ENCODE data around the gene SUPT6H.

SUPT6H gene

DNA sequence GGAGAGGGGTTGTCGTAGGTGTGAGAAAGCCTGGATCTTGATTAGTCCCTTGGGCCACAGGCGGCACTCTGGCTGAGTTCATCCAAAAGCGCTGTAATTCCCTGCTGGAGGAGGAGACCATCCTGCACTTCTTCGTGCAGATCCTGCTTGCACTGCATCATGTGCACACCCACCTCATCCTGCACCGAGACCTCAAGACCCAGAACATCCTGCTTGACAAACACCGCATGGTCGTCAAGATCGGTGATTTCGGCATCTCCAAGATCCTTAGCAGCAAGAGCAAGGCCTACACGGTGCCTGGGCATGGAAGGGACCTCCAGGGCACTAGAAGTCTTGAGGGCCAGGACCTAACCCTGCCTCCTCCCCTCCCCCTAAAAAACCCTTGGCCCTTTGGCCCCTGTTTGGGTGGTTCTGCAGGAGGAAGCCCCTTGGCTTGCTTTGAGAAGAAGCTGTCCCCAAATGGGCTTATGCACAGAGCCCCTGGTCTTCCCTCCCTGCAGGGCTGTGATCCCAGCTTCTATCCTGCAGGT lies 72.8 kb downstream of the SUPT6H start:
- in situ Hi-C loops (cut with MboI; ENCODE audit: low sequenced_read_pairs): loop anchor here (25.0 kb wide), 1 partner anchor 378 kb away; no protein-coding TSS in a partner anchor

DNA sequence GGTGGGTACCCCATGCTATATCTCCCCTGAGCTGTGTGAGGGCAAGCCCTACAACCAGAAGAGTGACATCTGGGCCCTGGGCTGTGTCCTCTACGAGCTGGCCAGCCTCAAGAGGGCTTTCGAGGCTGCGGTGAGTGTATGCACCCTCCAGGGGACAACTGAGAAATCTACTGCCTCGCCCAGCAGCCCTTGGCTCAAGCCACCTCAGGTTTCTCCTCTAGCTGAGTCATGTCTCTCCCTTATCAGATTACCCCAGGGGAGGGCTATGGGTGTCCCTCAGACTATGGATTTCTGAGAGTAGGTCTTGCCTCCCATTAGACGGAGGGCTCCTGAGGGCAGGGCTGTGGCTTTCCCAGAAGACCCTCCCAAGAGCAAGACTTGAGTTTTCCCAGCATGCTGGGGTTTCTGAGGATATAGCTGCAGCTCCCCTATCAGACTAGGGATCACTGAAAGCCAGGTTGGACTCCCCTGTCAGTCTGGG lies 73.3 kb downstream of the SUPT6H start:
- in situ Hi-C loops (cut with MboI; ENCODE audit: low sequenced_read_pairs): loop anchor here (25.0 kb wide), 1 partner anchor 377 kb away; no protein-coding TSS in a partner anchor

DNA sequence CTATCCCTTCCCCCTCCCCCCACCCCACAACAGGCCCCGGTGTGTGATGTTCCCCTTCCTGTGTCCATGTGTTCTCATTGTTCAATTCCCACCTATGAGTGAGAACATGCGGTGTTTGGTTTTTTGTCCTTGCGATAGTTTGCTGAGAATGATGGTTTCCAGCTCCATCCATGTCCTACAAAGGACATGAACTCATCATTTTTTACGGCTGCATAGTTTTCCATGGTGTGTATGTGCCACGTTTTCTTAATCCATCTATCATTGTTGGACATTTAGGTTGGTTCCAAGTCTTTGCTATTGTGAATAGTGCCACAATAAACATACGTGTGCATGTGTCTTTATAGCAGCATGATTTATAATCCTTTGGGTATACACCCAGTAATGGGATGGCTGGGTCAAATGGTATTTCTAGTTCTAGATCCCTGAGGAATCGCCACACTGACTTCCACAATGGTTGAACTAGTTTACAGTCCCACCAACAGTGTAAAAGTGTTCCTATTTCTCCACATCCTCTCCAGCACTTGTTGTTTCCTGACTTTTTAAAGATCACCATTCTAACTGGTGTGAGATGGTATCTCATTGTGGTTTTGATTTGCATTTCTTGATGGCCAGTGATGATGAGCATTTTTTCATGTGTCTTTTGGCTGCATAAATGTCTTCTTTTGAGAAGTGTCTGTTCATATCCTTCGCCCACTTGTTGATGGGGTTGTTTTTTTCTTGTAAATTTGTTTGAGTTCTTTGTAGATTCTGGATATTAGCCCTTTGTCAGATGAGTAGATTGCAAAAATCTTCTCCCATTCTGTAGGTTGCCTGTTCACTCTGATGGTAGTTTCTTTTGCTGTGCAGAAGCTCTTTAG lies 74.1 kb downstream of the SUPT6H start:
- in situ Hi-C loops (cut with MboI; ENCODE audit: low sequenced_read_pairs): loop anchor here (25.0 kb wide), 1 partner anchor 376 kb away; no protein-coding TSS in a partner anchor

DNA sequence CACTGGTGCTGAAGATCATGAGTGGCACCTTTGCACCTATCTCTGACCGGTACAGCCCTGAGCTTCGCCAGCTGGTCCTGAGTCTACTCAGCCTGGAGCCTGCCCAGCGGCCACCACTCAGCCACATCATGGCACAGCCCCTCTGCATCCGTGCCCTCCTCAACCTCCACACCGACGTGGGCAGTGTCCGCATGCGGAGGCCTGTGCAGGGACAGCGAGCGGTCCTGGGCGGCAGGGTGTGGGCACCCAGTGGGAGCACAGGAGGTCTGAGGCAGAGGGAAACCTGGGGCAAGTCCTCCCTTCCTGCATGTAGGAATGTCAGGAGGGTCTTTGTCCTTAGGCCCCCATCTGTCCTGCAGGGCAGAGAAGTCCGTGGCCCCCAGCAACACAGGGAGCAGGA lies 75.3 kb downstream of the SUPT6H start:
- in situ Hi-C loops (cut with MboI; ENCODE audit: low sequenced_read_pairs): loop anchor here (25.0 kb wide), 1 partner anchor 375 kb away; no protein-coding TSS in a partner anchor

- in situ Hi-C loops (cut with MboI; ENCODE audit: low sequenced_read_pairs): loop anchor here (25.0 kb wide), 1 partner anchor 374 kb away; no protein-coding TSS in a partner anchor
These were observed 76.0 kb downstream of the SUPT6H start for GRCh38 chr17:28737770-28738679.

DNA sequence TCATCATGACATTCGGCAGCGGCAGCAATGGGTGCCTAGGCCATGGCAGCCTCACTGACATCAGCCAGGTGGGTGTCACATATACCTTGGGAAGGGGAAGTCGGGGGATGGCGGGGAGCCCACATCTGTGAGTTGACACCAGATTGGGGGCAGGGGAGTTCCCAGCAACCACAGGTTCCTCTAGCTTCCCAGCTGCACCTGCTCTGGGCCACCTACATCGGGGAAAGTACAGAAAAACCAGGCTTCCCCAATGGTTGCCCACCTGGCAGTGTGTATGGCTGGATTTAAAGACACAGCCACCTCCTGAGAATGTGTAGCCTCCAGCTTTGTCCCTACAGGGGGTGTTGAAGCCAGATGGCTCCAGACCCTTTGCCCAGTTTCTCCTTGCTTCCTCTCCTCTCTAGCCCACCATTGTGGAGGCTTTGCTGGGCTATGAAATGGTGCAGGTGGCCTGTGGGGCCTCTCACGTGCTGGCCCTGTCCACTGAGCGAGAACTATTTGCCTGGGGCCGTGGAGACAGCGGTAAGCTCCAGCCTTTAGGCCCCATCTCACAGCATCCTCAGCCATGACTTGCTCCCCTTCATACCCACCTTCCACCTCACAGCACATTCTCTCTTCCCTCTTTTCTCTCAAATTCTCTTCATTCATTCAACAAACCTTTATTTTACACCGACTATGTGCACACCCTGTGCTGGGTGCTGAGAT lies 76.8 kb downstream of the SUPT6H start:
- in situ Hi-C loops (cut with MboI; ENCODE audit: low sequenced_read_pairs): loop anchor here (25.0 kb wide), 1 partner anchor 373 kb away; no protein-coding TSS in a partner anchor

DNA sequence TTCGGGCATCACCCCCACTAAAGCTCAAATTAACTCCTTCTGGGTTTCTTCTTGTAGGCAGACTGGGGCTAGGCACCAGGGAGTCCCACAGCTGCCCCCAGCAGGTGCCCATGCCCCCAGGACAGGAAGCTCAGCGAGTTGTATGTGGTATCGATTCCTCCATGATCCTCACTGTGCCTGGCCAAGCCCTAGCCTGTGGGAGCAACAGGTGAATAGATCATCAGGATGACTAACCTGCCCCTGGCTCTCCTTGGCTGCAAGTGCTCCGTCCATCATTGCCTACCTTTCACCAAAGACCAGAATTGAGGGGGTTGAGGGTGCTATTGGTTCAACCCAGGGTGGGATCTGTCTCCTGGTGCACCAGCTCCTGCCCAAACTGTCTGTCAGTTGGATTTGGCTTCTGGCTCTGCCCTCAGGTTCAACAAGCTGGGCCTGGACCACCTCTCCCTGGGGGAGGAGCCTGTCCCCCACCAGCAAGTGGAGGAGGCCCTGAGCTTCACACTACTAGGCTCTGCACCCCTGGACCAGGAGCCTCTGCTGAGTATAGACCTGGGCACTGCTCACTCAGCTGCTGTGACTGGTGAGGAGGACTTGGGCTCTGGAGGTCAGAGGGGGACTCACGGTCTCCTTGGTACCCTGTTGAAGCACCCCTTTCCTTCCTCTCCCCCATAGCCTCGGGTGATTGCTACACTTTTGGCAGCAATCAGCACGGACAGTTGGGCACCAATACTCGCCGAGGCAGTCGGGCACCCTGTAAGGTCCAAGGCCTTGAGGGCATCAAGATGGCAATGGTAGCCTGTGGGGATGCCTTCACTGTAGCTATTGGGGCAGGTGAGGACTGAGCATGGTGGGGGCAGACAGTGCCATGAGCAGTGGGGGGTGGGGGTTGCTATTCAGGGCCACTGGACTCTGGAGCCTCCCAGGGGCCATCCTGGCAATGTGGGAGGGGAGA lies 78.7 kb downstream of the SUPT6H start:
- in situ Hi-C loops (cut with MboI; ENCODE audit: low sequenced_read_pairs): loop anchor here (25.0 kb wide), 1 partner anchor 372 kb away; no protein-coding TSS in a partner anchor

DNA sequence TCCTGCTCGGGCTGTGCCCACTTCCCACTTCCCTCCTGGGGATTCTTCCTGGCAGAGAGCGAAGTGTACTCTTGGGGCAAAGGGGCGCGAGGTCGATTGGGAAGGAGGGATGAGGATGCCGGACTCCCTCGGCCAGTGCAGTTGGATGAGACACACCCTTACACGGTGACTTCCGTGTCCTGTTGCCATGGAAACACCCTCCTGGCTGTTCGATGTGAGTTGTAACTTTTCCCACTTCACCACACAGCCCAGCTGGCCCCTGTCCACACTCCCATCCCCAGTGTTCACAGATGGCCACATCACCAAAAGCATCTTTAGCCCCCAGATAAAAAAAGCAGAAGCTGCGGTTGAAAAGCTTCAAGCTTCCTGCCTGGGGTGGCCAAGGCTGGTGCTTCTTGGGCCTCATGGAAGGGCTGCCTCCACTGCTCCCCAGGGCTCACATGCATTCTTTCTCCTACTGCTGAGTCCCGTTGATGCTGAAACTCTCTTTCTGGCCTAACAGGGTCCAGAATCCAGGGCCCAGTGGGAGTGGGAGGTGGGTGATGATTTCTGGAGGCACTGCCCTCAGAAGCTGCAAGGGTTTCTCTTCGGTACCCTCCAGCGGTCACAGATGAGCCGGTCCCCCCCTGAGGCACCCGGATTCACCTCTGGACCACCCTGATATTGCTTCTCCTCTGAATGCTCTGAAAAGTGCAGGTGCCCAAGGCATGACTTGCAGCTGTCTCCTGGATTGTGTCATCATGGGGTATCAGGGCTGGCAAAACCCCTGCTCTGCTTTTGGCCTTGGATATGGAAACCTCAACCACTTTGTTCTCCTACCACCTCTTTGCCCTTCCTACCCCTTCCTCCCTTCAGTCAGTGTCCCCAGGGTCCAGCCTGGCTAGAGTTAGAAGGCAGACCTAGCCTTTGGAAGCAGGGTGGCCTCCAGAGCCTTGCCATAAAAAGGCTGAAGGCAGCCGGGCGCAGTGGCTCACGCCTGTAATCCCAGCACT lies 79.6 kb downstream of the SUPT6H start:
- in situ Hi-C loops (cut with MboI; ENCODE audit: low sequenced_read_pairs): loop anchor here (25.0 kb wide), 1 partner anchor 371 kb away; no protein-coding TSS in a partner anchor

DNA sequence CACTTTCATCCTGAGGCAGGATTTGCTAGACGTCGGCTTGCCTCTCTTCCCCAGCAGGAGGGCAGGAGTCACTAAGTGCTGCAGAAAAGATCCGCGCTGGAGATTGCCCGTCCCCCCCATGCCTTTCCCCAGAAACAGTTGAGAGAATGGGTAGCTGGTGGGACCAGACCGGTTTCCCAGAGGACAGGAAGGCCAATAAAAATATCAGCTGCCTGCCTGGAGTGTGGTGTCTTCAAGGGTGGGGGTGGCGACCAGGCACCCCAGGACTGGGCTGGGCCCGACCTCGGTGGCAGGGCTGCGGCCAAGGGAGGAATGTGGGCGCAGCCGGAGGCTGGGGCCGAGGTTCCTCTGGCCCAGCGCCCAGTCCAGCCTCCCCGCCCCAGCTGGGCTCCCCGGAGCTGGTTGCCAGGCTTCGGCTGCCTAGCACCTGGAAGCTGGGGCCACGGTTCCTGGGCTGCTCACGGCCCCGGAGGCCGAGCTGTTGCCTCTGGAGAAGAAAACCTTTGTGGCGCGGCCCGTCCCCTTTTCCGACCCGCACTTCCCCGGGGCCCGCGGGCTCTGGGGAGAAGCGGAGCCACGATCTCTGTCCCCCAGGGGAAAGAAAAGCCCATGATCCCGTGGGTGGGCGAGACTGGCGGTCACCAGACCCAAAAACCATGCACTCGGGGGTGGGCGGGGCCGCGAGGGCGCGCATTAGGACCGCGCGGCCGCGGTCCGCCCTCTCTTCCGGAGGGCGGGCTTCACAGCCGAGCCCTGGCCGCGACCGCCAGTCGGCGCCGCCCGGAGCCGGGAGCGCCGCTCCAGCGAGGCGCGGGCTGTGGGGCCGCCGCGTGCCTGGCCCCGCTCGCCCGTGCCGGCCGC lies 81.5 kb downstream of the SUPT6H start, which contains the start of gene TRAF4:
Gene TRAF4 (plus strand): TSS at position 769 of the 861 bp plus-strand sequence. CDS start 102 bp downstream, outside the sequence.
- in situ Hi-C loops (cut with MboI; ENCODE audit: low sequenced_read_pairs): loop anchor here (25.0 kb wide), 1 partner anchor 369 kb away; no protein-coding TSS in a partner anchor

GRCh38 chr17:28744104-28744971 lies 82.3 kb downstream of the SUPT6H start:
- in situ Hi-C loops (cut with MboI; ENCODE audit: low sequenced_read_pairs): loop anchor here (25.0 kb wide), 1 partner anchor 368 kb away; no protein-coding TSS in a partner anchor

GRCh38 chr17:28744972-28745785 lies 83.2 kb downstream of the SUPT6H start:
- in situ Hi-C loops (cut with MboI; ENCODE audit: low sequenced_read_pairs): loop anchor here (25.0 kb wide), 1 partner anchor 367 kb away; no protein-coding TSS in a partner anchor

GRCh38 chr17:28745786-28746411 lies 83.9 kb downstream of the SUPT6H start:
- in situ Hi-C loops (cut with MboI; ENCODE audit: low sequenced_read_pairs): loop anchor here (25.0 kb wide), 1 partner anchor 366 kb away; no protein-coding TSS in a partner anchor

DNA sequence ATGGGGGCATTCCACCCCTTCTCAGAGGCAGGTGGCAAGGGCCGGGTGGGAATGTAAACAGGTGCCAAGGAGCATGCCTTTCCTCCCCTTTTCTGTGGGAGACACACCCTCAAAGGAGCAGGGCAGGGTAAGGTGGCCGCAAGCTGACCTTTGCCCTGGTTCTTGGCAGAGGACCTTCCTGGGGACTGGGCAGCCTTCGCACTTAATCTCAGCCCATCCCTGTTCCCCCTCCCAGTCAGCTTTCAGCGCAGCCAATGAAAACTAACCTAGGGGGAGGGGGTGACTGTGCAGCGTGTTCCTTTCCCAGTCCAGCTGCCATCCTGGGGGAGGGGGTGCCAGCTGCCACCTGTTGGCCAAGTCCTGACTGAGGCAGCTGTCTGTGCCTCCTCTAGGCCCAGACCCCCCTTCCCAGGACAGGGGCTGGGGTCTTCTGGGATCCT lies 84.6 kb downstream of the SUPT6H start:
- in situ Hi-C loops (cut with MboI; ENCODE audit: low sequenced_read_pairs): loop anchor here (25.0 kb wide), 1 partner anchor 366 kb away; no protein-coding TSS in a partner anchor

Data from HL-60/S4 (cell line).